ENCODE data around the gene OSGEPL1.

DNA sequence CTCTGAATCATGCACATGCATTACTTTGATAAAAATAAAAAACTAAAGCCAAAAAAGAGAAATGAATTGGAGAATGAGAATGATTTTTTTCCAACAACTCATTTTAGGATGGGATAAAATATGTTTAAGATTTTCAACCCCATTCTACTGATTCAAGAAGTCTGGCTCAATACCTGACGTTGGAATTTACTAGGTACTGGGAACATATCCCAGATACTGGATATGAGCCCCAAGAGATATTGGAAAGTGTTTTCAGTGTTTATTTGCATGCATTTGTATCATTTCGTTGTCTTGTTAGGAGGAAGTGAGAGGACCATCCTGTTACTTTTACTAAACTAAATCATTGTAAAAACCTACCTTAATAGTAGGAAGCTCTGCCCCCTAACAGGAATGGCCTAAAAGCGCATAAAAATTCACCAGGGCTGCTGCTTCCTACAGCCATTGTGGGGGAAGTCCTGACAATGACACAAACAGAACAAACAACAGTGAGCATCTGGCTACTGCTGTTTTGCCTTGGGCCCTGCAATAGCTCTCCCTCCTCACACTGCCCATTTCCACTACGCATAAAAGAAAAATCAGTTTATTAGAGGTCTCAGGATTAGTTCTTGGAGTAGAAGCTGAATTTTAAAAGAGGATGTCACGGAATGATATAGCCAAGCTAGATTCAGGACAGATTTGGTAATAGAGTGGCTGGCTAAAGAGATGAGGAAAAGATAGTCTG is 52.9 kb downstream of the OSGEPL1 start:
- TF ChIP-seq, protein P1, sequence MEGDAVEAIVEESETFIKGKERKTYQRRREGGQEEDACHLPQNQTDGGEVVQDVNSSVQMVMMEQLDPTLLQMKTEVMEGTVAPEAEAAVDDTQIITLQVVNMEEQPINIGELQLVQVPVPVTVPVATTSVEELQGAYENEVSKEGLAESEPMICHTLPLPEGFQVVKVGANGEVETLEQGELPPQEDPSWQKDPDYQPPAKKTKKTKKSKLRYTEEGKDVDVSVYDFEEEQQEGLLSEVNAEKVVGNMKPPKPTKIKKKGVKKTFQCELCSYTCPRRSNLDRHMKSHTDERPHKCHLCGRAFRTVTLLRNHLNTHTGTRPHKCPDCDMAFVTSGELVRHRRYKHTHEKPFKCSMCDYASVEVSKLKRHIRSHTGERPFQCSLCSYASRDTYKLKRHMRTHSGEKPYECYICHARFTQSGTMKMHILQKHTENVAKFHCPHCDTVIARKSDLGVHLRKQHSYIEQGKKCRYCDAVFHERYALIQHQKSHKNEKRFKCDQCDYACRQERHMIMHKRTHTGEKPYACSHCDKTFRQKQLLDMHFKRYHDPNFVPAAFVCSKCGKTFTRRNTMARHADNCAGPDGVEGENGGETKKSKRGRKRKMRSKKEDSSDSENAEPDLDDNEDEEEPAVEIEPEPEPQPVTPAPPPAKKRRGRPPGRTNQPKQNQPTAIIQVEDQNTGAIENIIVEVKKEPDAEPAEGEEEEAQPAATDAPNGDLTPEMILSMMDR (IDR thresholded peaks at IDR 0.05; ENCODE audit: low read depth, low read length, poor library complexity, severe bottlenecking) = no peak
- TF ChIP-seq EZH2phosphoT487 (IDR thresholded peaks at IDR 0.05; ENCODE audit: borderline replicate concordance, low read length) = no peak

Measured in DOHH2 (cell line).